HepG2 (cell line): ENCODE data around the gene DPM1. TPM values are rescaled to one million over a fixed set of nuclear protein-coding genes. Genes with fewer than 3 reads are reported as not detected.

Experiments used
- ATF4 ChIP-seq, 2 experiments: fragments of 450-650 bp in 1 of 2; sonication (generic) in 1 of 2; formaldehyde crosslinking; IDR thresholded peaks; 2 replicates each; pipeline versions ENCODE4 v1.5.0 to v1.8.0; 2020 to 2022; ENCODE audit warnings: mild to moderate bottlenecking in 1 of 2, missing genetic modification reagents in 1 of 2
- ETV5 ChIP-seq: IDR thresholded peaks from 2 replicates; pipeline ENCODE4 v1.6.1; 2018; ENCODE audit warnings: missing biosample characterization, missing genetic modification reagents, inconsistent platforms, borderline replicate concordance
- GABPA ChIP-seq, 2 experiments: IDR thresholded peaks; 2 replicates each; pipeline ENCODE4 v1.6.1; 2011 to 2016; ENCODE audit warnings: low read depth in 2 of 2, low read length in 1 of 2, missing biosample characterization in 1 of 2, missing genetic modification characterization in 1 of 2
- HOXA7 ChIP-seq: sonication (generic); formaldehyde crosslinking; IDR thresholded peaks from 2 replicates; pipeline ENCODE4 v1.8.1; 2022; ENCODE audit warnings: mild to moderate bottlenecking, missing genetic modification reagents, moderate library complexity
- NRL ChIP-seq: sonication (generic); formaldehyde crosslinking; IDR thresholded peaks from 2 replicates; pipeline ENCODE4 v1.5.0; 2020; ENCODE audit warnings: missing genetic modification reagents, mild to moderate bottlenecking, moderate library complexity, borderline replicate concordance
- REXO4 ChIP-seq: sonication (generic); formaldehyde crosslinking; IDR thresholded peaks from 2 replicates; pipeline ENCODE4 v1.8.0; 2022; ENCODE audit warnings: missing genetic modification reagents, mild to moderate bottlenecking, borderline replicate concordance
- RXRA ChIP-seq: sonication (generic); formaldehyde crosslinking; IDR thresholded peaks from 2 replicates; pipeline ENCODE4 v1.5.1; 2020; ENCODE audit warnings: missing genetic modification reagents
- TAF15 ChIP-seq: fragments of 200-400 bp; formaldehyde crosslinking; IDR thresholded peaks from one replicate; pipeline ENCODE4 v1.6.1; 2018; ENCODE audit warnings: mild to moderate bottlenecking, low read depth, low read length; ENCODE audit not compliant: poor library complexity, severe bottlenecking
- ZC3H4 ChIP-seq: sonication (generic); formaldehyde crosslinking; IDR thresholded peaks from 2 replicates; pipeline ENCODE4 v1.4.0; 2020; ENCODE audit warnings: missing genetic modification reagents, borderline replicate concordance
- ZNF253 ChIP-seq: sonication (generic); formaldehyde crosslinking; IDR thresholded peaks from 2 replicates; pipeline ENCODE4 v1.8.0; 2022; ENCODE audit warnings: mild to moderate bottlenecking, missing genetic modification reagents, borderline replicate concordance
- ZNF280B ChIP-seq: sonication (generic); formaldehyde crosslinking; IDR thresholded peaks from 2 replicates; pipeline ENCODE4 v1.5.0; 2020; ENCODE audit warnings: missing genetic modification reagents, mild to moderate bottlenecking, borderline replicate concordance
- ZNF30 ChIP-seq: sonication (generic); formaldehyde crosslinking; IDR thresholded peaks from 2 replicates; pipeline ENCODE4 v1.5.0; 2020; ENCODE audit warnings: mild to moderate bottlenecking, missing genetic modification reagents
- ZNF354B ChIP-seq: sonication (generic); formaldehyde crosslinking; IDR thresholded peaks from 2 replicates; pipeline ENCODE4 v1.8.0; 2022; ENCODE audit warnings: mild to moderate bottlenecking, missing genetic modification reagents
- ZNF468 ChIP-seq: sonication (generic); formaldehyde crosslinking; IDR thresholded peaks from 2 replicates; pipeline ENCODE4 v1.8.0; 2022; ENCODE audit warnings: mild to moderate bottlenecking, moderate library complexity, missing genetic modification reagents
- ZNF563 ChIP-seq: sonication (generic); formaldehyde crosslinking; IDR thresholded peaks from 2 replicates; pipeline ENCODE4 v1.8.0; 2022; ENCODE audit warnings: mild to moderate bottlenecking, moderate library complexity, missing genetic modification reagents
- ZNF674 ChIP-seq: sonication (generic); formaldehyde crosslinking; IDR thresholded peaks from 2 replicates; pipeline ENCODE4 v1.5.0; 2020; ENCODE audit warnings: low read depth, mild to moderate bottlenecking, missing genetic modification reagents
- ZNF788 ChIP-seq: sonication (generic); formaldehyde crosslinking; IDR thresholded peaks from 2 replicates; pipeline ENCODE4 v1.5.0; 2020; ENCODE audit warnings: mild to moderate bottlenecking, missing genetic modification reagents, borderline replicate concordance
- polyA plus RNA-seq, 8 experiments: library from polyadenylated mRNA; depleted of rRNA in 3 of 8; stranded (reverse) in 7 of 8; unstranded in 1 of 8; fragments of >200 nt; fragmentation: Illumina TruSeq in 4 of 8; extraction: Trizol in 4 of 8; gene quantifications; 2 replicates each; pipeline versions ENCODE4 v1.2.1 to v1.2.3, GENCODE V29; 2011 to 2016; ENCODE audit warnings: low read depth in 4 of 8, missing spikeins in 1 of 8, mixed read lengths in 1 of 8; ENCODE audit not compliant: insufficient read depth in 1 of 8
- total RNA-seq, 5 experiments: library from RNA; depleted of rRNA; stranded (reverse); fragments of >200 nt; fragmentation: Illumina TruSeq; extraction: Trizol; gene quantifications; 2 replicates each; pipeline ENCODE4 v1.2.3, GENCODE V29; 2016; ENCODE audit warnings: low read depth in 1 of 5
- TF ChIP-seq, protein P1 (sequence below): sonication (generic); formaldehyde crosslinking; IDR thresholded peaks from 2 replicates; pipeline ENCODE4 v1.4.0; 2020; ENCODE audit warnings: mild to moderate bottlenecking, low read depth, missing genetic modification reagents
- TF ChIP-seq, protein P2 (sequence below): sonication (generic); formaldehyde crosslinking; IDR thresholded peaks from 2 replicates; pipeline ENCODE4 v1.5.0; 2020; ENCODE audit warnings: missing genetic modification reagents
- TF ChIP-seq, protein P3 (sequence below): sonication (generic); formaldehyde crosslinking; IDR thresholded peaks from 2 replicates; pipeline ENCODE4 v1.4.0; 2020; ENCODE audit warnings: missing genetic modification reagents, mild to moderate bottlenecking, borderline replicate concordance

Gene DPM1
- total and polyA plus RNA-seq, 2 of the 13 experiments (the other 11 are each of a cell fraction or from before 2014, with no cell fraction given), result 83.2 to 161 TPM

DNA sequence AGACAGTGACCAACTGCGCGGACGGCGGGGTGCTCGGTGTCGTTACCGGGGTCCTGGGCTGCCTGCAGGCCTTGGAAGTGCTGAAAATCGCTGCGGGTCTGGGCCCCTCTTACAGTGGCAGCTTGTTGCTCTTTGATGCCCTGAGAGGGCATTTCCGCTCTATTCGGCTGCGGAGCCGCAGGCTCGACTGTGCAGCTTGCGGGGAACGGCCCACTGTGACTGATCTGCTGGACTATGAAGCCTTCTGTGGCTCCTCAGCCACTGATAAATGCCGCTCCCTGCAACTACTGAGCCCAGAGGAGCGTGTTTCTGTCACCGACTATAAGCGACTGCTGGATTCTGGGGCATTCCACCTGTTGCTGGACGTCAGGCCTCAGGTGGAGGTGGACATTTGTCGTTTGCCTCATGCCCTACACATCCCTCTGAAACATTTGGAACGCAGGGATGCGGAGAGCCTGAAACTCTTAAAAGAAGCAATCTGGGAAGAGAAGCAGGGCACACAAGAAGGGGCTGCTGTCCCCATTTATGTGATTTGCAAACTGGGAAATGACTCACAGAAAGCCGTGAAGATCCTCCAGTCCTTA lies 1.3 kb upstream of the DPM1 start (continued):
- no peak for TF ChIP-seq ETV5 (CRISPR knock-in tag)
- no peak for TF ChIP-seq RXRA (CRISPR knock-in tag)
- 0 out of 2 replicates have a peak, but pooled peaks have one; percentile 7 for TF ChIP-seq ZNF788 (CRISPR knock-in tag)
- TF ChIP-seq ZNF674 (CRISPR knock-in tag), result 0 out of 2 replicates have a peak, but pooled peaks have one; percentile 32
- 0 out of 2 replicates have a peak, but pooled peaks have one; percentile 20 for TF ChIP-seq ZNF468 (CRISPR knock-in tag)
- no peak for TF ChIP-seq TAF15
- 0 out of 2 replicates have a peak, but pooled peaks have one; percentile 27 for TF ChIP-seq ZNF280B (CRISPR knock-in tag)
- 0 out of 2 replicates have a peak, but pooled peaks have one; percentile 26 for TF ChIP-seq ZNF253
- TF ChIP-seq GABPA (IDR thresholded peaks at IDR 0.05; ENCODE audit: low read depth, low read length), result 0 out of 2 replicates have a peak, but pooled peaks have one; percentile 9
- no peak for TF ChIP-seq GABPA (CRISPR knock-in tag; IDR thresholded peaks at IDR 0.05; ENCODE audit: low read depth)
- TF ChIP-seq ZC3H4, result 0 out of 2 replicates have a peak, but pooled peaks have one; percentile 5
- TF ChIP-seq HOXA7 (CRISPR knock-in tag), result no peak
- TF ChIP-seq, protein P1, sequence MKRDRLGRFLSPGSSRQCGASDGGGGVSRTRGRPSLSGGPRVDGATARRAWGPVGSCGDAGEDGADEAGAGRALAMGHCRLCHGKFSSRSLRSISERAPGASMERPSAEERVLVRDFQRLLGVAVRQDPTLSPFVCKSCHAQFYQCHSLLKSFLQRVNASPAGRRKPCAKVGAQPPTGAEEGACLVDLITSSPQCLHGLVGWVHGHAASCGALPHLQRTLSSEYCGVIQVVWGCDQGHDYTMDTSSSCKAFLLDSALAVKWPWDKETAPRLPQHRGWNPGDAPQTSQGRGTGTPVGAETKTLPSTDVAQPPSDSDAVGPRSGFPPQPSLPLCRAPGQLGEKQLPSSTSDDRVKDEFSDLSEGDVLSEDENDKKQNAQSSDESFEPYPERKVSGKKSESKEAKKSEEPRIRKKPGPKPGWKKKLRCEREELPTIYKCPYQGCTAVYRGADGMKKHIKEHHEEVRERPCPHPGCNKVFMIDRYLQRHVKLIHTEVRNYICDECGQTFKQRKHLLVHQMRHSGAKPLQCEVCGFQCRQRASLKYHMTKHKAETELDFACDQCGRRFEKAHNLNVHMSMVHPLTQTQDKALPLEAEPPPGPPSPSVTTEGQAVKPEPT (CRISPR knock-in tag), result no peak
- TF ChIP-seq ZNF354B (CRISPR knock-in tag), result no peak
- peak; percentile 50; the same call in 1 of the 2 replicates for TF ChIP-seq ZNF30 (CRISPR knock-in tag)
- TF ChIP-seq NRL, result 0 out of 2 replicates have a peak, but pooled peaks have one; percentile 45
- 0 out of 2 replicates have a peak, but pooled peaks have one; percentile 2 for TF ChIP-seq ZNF563
- TF ChIP-seq, protein P2, sequence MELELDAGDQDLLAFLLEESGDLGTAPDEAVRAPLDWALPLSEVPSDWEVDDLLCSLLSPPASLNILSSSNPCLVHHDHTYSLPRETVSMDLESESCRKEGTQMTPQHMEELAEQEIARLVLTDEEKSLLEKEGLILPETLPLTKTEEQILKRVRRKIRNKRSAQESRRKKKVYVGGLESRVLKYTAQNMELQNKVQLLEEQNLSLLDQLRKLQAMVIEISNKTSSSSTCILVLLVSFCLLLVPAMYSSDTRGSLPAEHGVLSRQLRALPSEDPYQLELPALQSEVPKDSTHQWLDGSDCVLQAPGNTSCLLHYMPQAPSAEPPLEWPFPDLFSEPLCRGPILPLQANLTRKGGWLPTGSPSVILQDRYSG (CRISPR knock-in tag), result no peak
- no peak for TF ChIP-seq ATF4 (CRISPR knock-in tag; IDR thresholded peaks at IDR 0.05)
- TF ChIP-seq REXO4 (CRISPR knock-in tag), result peak; percentile 29; the same call in 1 of the 2 replicates
- TF ChIP-seq, protein P3, sequence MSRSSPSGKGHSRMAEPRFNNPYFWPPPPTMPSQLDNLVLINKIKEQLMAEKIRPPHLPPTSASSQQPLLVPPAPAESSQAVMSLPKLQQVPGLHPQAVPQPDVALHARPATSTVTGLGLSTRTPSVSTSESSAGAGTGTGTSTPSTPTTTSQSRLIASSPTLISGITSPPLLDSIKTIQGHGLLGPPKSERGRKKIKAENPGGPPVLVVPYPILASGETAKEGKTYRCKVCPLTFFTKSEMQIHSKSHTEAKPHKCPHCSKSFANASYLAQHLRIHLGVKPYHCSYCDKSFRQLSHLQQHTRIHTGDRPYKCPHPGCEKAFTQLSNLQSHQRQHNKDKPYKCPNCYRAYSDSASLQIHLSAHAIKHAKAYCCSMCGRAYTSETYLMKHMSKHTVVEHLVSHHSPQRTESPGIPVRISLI (CRISPR knock-in tag), result no peak
